Measurements from ENCODE around the gene GHRHR.

DNA sequence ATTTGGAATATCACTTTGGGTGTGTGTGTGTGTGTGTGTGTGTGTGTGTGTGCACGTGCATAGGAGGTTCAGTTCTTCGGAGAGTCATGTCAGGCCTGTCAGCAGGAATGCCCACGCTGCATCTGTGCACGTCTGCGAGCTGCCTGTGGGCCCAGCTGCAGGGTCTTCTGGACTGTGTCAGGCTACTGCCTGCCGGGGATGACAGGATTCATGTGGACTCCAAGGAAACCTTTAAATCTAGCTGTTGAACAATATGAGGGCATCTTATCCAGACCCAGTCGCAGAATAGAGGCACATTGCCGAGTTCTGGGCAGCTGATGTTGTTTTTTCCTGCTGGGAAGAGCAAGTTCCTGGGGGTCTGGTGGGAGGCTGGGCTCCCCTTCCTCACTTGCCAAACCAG, 33.1 kb upstream of the GHRHR start:
- TF ChIP-seq POLR2A (IDR thresholded peaks at IDR 0.05) (no peak), EP300 (IDR thresholded peaks at IDR 0.05) (no peak)
- TF ChIP-seq, protein P1, sequence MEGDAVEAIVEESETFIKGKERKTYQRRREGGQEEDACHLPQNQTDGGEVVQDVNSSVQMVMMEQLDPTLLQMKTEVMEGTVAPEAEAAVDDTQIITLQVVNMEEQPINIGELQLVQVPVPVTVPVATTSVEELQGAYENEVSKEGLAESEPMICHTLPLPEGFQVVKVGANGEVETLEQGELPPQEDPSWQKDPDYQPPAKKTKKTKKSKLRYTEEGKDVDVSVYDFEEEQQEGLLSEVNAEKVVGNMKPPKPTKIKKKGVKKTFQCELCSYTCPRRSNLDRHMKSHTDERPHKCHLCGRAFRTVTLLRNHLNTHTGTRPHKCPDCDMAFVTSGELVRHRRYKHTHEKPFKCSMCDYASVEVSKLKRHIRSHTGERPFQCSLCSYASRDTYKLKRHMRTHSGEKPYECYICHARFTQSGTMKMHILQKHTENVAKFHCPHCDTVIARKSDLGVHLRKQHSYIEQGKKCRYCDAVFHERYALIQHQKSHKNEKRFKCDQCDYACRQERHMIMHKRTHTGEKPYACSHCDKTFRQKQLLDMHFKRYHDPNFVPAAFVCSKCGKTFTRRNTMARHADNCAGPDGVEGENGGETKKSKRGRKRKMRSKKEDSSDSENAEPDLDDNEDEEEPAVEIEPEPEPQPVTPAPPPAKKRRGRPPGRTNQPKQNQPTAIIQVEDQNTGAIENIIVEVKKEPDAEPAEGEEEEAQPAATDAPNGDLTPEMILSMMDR (IDR thresholded peaks at IDR 0.05), result no peak
